HG03354 (cell line): ENCODE results near the gene PLLP.

ENCODE experiments used
- ATAC-seq: cut with Tn5 transposase; IDR thresholded peaks from one replicate; pipeline ENCODE4 v1.9.1; 2021; ENCODE audit warnings: mild to moderate bottlenecking; ENCODE audit not compliant: unreplicated experiment, poor library complexity, severe bottlenecking

PLLP gene, protein sequence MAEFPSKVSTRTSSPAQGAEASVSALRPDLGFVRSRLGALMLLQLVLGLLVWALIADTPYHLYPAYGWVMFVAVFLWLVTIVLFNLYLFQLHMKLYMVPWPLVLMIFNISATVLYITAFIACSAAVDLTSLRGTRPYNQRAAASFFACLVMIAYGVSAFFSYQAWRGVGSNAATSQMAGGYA

DNA sequence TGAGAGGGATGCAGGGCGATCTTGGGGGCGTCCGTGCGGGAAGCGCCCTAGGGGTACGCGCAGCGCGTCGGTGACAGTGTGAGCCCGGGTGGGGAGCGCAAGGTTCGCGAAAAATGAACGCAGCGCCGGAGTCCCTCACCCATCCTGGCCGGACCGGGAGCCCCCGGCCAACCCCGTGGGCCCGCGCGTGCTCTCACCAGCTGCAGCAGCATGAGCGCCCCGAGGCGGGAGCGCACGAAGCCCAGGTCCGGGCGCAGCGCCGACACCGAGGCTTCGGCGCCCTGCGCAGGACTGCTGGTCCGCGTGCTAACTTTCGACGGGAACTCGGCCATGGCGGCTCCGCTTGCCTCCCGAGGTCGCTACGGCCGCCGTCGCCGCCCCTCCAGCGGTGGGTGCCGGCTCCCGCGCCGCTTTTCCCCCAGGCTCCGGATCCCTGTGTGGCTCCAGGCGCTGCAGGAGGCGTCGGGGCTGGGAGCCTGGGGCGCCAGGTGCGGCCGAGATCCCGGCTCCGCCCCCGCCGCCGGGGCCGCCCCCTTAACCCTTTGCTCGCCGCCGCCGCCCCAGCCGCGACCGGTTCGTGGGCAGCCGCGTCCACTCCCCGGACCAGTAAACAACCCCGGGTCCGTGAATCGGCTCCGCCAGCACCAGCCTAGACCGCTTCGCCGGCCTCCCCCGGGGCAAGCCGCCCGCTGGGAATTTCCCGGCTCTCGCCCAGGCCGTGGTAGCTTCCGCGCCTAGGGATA lies at the start of gene PLLP:
Gene PLLP, minus strand, starts transcription at position 464 of the 743 bp plus-strand sequence. Its CDS starts 132 bp downstream, at position 332.
- ATAC-seq, result no peak

DNA sequence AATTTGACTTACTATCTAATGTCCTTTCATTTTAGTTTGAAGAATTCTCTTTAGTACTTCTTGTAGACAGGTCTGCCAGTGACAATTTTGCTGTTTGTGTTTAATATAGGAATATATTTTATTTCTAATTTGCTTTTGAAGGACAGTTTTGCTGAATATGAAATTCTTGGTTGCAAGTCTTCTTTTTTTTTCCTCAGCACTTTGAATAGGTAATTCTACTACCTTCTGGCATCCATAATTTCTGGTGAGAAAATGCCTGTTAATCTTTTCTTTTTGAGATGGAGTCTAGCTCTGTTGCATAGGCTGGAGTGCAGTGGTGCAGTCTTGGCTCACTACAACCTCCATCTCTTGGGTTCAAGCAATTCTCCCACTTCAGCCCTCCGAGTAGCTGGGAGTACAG lies 48.9 kb upstream of the PLLP start:
- ATAC-seq, result no peak

DNA sequence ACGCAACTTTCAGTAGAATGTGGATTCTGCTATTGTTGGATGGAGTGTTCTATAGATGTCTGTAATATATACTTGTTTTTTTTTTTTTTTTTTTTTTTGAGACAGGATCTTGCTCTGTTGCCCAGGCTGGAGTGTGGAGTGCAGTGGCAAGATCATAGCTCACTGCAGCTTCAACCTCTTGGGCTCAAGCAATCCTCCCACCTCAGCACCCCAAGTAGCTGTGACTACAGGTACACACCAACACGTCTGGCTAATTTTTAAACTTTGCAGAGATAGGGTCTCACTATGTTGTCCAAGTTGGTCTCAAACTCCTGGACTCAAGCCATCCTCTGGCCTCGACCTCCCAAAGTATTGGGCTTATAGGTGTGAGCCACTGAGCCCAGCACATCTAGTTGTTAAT lies 46.9 kb upstream of the PLLP start:
- ATAC-seq, result no peak

DNA sequence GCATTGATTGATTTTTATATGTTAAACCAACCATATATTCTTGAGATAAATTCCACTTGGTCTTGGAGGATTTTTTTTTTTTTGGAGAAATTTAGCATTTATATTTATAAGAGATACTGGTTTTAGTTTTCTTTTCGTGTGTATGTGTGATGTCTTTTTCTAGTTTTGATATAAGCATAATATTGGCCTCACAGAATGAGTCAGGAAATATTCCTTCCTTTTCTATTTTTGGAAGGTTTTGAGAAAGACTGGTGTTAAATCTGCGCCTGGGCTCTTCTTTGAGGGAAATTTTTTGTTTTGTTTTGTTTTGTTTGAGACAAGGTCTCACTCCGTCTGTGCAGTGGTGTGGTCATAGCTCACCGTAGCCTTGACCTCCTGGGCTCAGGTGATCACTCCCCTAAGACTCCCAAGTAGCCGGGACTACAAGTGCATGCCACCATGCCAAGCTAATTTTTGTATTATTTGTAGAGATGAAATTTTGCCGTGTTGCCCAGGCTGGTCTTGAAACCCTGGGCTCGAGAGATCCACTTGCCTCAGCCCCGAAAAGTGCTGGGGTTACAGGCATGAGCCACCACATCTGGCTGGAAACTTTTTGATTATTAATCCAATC lies 45.4 kb upstream of the PLLP start:
- no peak for ATAC-seq

DNA sequence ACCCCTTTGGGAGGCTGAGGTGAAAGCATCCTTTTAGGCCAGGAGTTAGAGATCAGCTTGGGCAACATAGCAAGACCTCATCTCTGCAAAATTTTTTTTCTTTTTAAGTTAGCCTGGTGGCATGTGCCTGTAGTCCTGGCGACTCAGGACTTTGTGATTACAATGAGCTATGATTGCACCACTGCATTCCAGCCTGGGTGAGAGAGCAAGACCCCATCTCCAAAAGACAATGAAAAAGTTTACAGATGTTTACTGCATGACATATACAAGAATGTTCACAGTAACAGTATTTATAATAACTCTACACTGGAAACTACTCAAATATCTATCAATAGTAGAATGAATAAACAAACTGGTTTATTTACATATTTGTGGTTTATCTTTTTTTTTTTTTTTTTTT lies 41.0 kb upstream of the PLLP start:
- ATAC-seq, result no peak

DNA sequence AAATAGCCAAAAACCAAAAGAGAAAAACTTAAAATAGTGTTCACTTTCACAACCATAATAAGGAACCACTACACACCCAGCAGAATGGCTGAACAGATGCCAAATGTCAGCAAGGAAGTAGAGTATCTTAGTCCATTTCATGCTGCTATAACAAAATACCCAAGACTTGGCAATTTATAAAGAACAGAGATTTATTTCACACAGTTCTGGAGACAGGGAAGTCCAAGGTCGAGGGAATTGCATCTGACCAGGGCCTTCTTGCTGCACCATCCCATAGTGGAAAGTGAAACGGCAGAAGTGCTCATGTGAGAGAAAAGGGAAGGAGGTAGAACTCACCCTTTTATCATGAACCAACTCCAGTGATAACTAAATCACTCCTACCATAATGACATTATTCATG lies 40.3 kb upstream of the PLLP start:
- ATAC-seq, result no peak

DNA sequence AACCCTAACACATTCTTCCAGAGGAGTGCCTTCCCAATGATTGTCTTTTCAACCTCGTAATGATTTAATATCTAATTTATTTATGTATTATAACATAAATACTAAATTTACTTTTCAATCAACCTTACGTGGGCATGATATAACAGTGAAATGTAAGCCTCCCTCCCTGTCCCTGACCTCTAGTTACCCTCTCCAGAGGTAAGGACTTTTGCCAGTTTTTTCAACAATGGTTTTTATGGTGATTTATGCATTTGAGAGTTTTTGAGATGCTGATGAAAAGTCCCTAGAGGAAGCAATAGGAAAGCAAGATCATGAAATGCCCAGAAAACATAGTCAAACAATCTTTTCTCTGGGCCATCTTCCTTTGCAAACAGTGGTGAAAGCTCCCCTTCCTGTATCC lies 35.2 kb upstream of the PLLP start:
- ATAC-seq, result no peak

DNA sequence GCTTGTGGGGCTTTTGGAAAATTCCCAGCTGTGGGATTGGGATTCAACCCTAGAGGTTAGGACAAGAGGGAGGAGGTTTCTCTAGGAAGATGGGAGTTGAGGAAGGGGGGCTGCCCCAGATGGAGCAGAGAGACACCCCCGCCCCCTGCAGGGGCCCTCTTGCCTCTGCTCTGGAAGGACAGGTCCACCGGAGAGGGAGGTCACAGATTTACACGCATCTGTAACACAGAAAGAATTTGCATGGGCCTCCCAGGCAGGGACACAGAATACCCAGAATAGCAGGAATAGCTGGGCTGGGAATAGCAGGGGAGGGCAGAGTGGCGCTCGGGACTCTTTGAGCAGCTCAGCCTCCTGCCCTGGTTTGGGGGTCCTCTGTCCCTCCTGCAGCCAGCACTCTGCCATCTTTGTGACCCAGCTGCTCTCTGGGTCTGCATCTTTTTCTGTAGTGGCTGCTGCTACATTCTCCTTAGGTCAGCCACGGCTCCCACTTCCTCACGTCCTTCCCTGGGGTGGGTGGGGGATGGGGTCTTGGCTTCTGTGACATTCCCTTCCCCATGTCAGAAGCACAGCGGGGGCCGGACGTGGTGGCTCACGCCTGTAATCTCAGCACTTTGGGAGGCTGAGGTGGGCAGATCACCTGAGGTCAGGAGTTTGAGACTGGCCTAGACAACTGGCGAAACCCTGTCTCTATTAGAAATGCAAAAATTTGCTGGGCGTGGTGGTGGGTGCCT lies 33.9 kb upstream of the PLLP start:
- no peak for ATAC-seq

DNA sequence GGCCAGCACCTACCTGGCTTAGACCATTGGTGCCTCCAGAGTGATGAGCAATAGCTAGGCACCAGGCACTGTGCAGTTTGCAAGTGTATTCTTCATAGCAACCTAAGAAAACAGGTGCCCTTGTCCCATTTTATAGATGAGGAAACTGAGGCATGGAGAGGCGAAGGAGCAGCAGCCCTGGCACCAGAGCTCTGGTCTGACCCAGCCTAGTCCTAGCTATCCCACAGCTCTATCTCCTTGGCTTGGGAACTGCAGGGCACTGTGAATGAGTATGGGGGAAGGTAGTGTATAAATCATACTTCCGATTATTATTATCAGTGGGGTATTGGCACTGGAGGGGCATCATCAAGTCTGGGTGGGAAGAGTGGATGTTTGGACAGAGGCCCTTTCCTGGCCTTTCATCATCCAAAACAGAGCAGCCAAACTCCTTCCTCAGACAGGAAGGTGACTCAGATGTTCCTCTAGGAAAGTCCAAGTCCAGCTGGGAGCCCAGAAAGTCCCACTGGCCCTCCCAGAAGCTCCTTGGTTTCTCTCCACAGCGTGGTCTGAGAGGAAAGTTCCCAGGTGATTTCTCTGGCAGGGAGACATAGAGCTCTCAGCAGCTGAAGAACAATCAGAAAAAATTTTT lies 32.0 kb upstream of the PLLP start:
- ATAC-seq, result no peak

DNA sequence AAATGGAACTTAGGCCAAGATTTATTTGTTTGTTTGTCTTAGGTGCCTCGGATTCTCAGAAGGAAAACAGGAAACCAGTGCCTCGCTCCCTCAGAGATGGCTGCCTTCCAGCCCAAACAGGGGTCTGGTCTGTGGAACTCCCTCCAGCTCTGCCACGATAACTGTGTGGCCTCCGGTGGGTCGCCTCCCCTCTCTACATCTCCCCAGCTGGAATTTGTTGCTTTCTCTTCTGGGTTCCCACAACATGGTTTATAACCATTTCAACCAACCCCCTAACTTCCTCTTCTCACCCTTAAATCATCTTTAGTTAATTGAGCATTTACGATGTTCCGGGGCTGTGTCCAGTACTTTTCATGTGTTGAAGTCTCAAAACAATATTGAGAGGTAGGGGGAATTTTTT lies 30.9 kb upstream of the PLLP start:
- ATAC-seq, result no peak

DNA sequence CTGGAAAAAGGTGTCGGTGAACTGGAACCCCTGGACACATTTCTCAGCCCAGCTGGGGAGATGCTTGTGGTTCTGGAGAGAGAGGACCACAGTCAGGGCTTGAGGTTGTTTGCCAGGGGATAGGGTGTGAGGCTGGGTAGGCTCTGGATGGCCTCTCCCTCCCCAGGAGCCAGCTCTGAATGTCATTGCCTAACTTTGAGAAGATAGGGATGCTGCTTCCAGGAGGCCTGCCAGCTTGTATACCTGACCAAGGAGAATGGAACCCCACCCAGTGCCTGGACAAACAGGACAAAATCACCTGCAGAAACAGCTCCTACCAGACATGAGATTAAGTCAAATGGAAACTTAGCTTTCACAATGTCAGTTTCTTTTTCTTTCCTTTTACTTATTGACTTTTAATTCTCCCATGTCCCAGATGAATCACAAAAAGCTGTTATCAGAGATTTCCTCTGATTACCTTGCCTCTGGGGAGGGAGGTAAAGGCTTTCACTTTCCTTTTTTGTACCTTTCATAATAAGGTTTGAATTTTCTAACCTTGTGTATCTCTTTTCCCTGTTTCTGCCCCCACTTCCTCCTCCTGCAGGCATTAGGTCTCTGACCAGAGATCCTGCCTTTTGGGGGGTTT lies 29.8 kb upstream of the PLLP start:
- no peak for ATAC-seq

DNA sequence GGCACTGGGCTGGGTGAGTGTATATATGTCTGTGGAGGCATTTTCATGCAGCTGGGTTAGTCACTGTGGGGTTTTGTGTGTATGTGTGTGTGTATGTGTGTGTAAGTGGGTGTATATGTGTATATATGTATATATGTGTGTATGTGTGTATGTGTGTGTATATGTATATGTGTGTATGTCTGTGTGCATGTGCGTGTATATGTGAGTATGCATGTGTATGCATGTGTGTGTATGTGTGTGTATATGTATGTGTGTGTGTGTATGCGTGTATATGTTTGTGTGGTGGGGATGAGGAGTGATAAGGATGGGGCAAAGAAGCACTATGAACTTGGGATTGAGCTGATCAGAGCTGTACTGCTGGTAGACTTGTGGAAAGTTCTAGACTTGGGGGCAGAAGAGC lies 29.0 kb upstream of the PLLP start:
- no peak for ATAC-seq

DNA sequence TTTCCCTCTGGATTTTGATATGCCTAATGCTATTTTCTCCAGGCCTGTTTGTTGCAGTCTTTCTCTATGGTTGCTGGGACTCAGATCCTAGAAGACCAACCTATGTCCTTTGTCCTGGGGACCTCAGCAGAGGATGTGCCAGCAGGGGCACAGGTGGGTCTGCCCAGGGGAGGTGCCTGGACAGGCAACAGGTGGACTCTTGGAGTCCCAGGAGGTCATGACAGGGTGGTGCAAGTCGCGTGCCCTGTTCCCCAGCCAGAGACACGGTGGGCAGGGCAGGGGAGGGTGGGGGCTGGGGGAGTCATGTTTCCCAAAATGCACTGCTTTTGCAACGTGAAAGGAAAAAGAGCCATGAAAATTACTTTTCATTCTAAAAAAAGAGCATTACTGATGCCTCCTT lies 26.3 kb upstream of the PLLP start:
- no peak for ATAC-seq

DNA sequence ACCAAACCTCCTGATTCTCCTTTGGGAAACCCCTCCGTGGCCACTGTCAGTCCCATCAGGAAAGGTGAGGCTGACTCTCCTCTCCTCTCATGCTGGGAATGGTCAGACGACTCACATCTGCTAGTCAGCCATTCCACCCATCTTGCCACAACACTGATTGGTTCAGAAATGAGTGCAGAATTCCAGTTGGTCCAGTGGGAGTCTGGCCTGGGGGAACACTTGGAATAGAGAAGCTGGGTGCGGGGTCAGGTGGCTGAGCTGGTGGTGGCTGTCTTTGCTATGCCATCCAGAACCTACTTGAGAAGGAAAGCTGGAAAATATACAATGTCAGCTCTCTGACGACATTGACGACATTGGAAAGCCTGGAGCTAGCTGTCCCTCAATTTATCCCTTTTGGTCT lies 23.6 kb upstream of the PLLP start:
- no peak for ATAC-seq

DNA sequence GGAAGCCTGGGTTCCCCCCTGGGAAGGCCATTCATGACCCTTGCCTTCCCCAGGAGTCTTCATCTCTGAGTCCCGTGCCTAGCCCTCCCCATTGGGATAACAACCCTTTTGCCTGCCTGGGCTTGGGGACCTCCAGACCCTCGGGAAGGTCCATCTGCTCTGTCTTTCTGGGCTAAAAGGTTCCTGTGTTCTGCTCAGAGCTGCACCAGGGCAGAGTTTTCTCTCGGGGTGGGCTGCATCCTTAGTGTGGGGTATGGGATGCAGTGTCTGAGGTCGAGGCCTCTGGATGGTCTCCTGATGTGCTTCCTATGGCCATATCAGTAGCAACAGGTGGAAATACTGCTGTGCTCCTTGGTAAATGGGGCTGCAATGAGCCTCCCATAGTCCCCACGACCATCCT lies 22.9 kb upstream of the PLLP start:
- no peak for ATAC-seq

DNA sequence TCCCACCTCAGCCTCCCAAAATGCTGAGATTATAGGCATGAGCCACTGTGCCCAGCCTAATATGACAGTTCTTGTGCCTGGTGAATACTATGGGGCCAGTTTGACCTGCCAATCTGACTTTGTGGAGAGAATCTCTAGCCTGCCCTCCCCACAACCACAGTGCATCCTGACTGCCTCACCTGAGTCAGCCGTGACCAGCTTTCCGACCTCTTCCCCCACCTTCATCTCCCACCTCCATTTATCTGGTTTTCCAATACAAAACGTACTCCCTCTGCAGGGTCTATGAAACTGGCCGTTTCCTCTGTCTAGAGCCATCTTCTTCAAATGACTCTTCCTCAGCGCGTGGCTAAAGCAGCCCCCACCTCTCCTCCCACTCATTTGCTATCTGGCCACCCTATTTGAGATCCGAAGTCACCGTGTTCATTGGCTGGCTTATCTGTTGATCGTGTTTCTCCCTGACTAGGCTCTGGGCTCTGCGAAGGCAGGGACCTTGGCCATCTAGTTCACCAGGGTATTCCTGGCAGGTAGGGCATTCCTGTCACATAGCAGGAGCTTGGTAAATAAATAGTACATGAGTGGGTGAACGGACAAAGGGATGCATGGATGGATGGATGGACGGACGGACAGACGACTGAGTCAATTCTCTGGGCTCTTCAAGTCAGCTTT lies 22.3 kb upstream of the PLLP start:
- no peak for ATAC-seq

DNA sequence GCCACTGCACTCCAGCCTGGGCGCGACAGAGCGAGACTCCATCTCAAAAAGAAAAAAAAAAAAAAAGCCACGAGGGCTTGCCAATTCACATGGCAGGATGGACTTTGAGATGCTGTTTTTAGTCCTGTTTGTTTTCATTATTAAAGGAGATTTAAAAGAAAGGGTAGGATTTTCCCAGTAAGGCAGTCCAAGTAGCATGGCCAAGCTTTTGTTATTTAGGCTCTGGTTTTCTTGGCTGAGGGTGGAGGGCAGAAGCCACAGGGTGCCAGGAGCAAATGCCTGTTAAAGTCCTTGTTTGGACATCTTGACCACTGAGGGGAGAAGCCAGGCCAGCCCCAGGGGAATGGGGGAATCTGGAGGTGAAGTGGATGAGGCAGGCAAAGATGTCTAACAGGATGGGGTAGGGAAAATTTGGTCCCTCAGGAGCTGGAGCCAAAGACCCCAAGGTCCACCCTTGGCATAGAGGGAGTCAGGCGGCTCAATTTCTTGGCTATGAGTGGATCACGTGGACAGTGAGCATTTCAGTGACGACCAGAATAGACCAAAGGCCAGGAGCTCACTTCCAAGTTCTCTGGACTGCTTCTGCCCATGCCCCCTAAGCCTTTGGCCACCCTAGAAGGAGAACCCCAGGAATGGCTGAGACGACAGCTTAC lies 20.8 kb upstream of the PLLP start:
- no peak for ATAC-seq

DNA sequence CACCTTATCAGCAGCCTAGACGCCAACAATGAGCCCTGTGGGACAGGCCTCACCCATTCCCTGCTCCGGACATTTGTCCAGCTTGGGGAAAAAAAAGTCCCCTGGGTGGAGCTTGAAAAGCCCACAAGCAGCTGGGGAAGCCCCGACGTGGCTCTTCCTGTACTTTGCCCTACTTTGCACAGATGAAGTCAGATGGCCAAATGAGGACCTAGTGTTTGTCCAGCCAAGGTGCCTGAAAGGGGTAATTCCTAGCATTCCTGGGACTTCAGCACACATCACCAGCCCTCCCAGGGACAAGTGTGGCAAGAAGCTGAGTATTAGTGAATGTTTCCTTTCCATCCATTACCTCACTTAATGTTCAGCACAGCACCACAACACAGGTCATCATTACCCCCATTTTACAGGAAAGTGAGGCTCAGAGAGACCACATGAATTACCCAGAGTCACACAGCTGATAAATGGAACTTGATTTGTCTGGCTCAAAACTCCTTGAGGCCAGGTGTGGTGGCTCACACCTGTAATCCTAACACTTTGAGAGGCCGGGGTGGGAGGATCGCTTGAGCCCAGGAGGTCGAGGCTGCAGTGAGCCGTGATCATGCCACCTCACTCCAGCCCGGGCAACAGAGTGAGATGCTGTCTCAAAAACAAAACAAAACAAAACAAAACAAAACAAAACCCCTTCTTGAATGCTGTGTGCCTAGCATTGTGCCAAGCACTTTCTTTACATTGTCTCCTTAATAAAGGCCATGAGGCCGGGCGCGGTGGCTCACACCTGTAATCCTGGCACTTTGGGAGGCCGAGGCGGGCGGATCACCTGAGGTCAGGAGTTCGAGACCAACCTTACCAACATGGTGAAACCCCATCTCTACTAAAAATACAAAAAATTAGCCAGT lies 19.9 kb upstream of the PLLP start:
- ATAC-seq, result no peak
